Activated effector memory CD4-positive, alpha-beta T cell treated with anti-CD3 and anti-CD28 coated beads, Interleukin-2, amount 50 U/mL, for 16 hours (primary cell): Measurements from ENCODE around the gene TFPI2.
"Not testable (repeated sequence)": the region's sequence is repeated elsewhere in the genome, so short reads cannot be mapped to it uniquely, and the experiment has no call there.

Experiments
- DNase-seq: peaks from one replicate; pipeline ENCODE4 v3.0.0-alpha.2; 2020

TFPI2 gene

GRCh38 chr7:93890464-93891068, at the start of gene TFPI2:
Gene TFPI2 (minus strand): TSS chr7:93890753. CDS start chr7:93890678, 75 bp downstream.
- DNase-seq = no peak

DNA sequence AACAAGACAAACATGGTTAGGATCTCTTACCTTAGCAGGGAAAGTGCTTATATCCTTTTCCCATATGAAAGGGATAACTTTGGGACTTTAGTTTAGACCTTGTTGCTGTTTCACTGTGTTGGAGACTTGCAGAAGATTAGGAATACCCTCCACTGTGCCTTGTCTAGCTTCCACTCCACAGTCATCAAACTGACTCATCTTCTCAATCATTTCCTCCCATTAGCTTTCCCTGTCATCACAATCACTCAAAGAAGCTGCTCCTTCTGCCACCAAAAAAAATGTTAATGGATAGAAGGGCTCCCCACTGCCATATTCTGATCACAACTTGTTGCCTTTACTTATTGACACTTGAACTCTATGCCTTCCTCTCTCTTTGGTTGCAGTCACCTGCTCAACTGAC, 47.7 kb upstream of the TFPI2 start:
- DNase-seq = no peak

- no peak for DNase-seq
Measured at GRCh38 chr7:93937818-93938217, 47.3 kb upstream of the TFPI2 start.

DNA sequence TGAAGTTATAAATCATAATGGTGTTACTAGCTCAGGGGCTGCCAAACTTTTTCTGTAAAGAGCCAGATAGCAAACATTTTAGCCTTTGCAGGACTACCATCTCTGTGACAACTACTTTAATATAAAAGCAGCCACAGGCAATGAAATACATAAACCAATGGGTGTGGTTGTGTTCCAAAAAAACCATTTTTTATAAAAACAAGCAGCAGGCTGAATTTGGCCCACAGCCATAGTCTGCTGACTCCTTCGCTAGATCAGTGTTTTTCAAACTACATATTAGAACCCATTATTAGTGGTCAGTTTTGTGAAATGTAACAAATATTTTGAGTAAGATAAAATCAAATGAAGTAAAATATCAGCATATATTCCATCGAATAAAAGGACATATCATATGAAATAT, 44.5 kb upstream of the TFPI2 start:
- no peak for DNase-seq

DNA sequence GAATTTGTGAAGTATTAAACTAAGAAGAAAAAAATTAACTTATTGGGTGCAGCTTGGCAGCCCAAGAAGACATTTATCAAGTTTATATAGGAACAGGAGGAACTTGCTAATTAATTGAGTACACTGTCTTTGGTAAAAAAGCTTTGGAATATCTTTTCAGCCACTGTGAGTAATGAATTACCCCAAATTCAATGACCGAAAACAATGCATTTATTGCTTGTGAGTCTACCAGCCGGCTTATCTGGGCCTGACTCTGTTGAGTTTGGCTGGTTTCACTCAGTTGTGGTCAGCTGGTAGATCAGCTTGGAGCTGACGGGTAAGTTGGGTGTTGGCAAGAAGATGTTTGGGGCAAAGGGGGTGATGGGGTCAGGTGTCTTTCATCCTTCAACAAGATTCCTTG, 42.6 kb upstream of the TFPI2 start:
- no peak for DNase-seq

DNA sequence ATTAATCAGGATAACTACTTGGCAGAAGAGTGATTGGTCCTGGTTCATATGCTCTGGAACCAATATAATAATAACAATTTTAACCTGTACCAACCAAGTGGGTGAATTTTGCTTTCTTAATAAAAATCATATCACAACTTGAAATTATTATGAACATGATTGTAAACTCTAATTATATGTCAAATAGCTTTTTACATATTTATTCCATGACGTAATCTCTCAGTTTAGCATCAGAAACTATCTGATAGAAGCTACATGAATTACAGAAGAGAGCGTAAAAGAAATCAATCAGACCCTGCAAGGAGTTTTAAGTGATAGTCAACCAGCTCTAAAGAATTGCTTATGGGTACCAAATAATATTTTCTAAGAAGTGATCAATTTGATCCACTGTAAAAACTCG, 41.1 kb upstream of the TFPI2 start:
- no peak for DNase-seq

GRCh38 chr7:93927585-93927984, 37.0 kb upstream of the TFPI2 start:
- no peak for DNase-seq

DNA sequence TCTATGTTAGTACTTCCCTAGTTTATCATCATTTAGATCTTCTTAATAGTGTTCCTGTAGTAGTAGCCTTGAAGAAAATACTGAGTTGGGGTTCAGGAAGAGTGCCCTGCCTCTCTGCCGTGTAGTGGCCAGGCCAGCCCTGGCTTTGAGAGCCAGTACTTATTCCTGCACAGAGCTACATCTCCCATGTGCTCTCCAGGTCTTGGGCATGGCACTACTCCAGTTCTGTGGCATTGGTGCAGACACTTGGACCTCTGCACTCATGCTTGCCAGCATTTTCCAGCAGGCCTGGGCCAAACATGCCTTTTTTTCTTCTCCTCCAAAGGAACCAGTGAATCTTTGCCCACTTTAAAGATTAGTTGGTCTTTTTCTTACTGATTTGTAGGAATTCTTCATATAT, 36.2 kb upstream of the TFPI2 start:
- no peak for DNase-seq

DNA sequence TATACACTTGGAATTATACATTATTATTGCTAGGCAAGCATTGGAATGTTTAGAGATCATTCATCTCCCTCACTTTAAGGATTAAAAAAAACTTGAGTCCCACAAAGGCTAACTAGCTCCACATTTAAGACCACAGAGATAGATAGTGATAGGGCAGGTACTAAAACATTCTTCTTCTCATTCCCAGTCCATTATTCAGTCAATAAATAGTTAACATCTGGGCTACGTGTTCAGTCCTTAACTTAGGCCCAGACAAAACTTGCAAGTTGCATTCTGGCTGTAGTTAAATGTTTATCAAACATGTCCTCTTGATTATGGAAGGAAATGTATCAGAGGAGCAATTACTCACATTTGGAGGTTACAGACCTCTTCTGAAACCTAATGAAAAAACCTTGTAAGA, 33.4 kb upstream of the TFPI2 start:
- no peak for DNase-seq

- no peak for DNase-seq
Measured at GRCh38 chr7:93923296-93923695, 32.7 kb upstream of the TFPI2 start.

- DNase-seq = peak; percentile 62
Measured at GRCh38 chr7:93921607-93922566, 31.3 kb upstream of the TFPI2 start, which contains the start of gene GNG11. Gene GNG11 (plus strand): TSS chr7:93921735. CDS start chr7:93922138, 403 bp downstream.

DNA sequence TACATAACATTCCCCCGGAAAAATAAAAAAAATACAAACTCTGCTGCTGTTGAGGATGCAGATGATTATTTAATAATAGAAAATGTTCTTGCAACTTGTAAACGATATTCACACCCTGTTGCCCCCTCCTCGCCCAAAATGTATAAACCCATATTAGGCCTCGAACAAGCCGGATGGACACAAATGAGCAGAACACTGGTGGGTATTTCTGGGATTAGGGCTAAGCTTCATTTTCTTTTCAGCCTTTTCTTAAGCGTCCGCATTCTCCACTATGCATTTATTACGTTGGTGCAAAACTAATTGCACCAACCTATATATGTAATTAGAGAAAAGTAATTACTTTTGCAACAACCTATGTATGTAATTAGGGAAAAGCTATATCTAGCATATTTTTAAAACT, 30.6 kb upstream of the TFPI2 start:
- no peak for DNase-seq

DNA sequence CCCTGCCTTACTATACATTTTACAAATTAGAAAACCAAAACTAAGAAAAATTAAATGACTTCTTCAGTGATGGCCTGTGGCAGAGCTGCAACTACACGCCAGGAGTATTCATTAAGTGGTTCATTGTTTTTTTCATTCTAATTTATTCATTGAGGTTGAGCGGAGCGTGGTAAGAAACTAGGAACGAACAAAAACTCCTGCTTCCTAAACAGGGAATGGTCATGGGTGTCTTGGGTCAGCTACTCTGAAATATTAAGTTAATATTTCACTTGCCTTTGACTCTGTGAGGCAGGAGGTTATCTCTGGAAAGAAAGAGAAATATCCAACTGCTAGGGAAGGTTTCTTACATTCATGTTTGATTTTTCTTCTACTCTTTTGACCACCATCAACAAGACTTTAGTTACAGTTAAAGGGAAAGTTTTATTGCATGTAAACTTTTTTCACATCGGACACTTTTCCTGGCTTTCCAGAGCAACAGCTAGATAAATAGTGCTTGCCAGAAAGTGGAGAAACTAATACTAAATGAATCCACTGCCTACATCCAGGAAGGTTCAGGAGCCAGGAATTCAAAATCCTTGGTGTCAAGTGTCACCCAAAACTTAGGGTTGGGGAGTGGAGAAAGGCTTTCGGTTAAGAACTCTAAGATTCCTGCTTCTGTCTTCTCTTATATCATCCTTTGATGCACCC, 30.1 kb upstream of the TFPI2 start:
- DNase-seq = no peak

DNA sequence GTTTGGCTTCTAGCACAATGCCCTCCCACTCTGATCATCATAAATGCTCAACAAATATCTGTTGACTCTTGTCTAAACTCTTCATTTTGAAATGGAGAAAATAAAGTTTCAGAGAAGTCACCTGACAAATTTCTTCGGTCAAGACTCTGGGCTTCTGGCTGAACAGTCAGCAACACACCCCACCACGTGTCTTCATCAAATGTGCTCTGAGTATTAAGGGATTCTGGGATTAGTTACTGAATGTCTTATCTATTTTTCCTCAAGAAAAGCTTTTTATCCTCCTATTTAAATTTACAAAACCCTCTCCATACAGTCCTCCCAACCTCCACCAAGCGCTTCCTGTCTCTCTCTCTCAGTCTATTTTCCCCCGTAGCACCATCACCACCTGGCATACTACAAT, 25.8 kb upstream of the TFPI2 start:
- not testable (repeated sequence) for DNase-seq

GRCh38 chr7:93915888-93916287, 25.3 kb upstream of the TFPI2 start:
- DNase-seq = not testable (repeated sequence)

GRCh38 chr7:93915206-93915842, 24.8 kb upstream of the TFPI2 start:
- not testable (repeated sequence) for DNase-seq

DNA sequence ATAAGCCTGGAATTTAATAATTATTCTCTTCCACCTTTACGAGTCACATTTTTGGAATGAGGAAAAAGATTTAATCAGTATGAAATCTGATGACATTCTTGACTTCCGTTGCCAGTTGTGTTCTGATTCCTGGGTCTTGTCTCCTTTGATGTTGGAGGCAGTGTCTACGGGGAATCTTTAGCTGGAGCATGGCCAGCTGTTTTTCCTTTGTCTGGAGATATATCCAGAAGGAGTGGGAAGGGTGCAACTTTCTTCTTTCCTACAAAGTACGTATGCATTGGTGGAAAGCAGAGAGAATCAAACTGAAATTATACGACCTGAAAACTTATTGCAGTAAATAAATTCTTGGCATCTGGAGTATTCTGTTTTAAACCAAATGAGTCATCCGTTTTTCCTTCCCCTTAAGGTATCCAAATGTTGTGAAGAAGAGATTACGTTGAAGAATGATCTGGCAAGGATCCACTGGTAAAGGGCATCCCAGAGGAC, 24.1 kb upstream of the TFPI2 start:
- no peak for DNase-seq

DNA sequence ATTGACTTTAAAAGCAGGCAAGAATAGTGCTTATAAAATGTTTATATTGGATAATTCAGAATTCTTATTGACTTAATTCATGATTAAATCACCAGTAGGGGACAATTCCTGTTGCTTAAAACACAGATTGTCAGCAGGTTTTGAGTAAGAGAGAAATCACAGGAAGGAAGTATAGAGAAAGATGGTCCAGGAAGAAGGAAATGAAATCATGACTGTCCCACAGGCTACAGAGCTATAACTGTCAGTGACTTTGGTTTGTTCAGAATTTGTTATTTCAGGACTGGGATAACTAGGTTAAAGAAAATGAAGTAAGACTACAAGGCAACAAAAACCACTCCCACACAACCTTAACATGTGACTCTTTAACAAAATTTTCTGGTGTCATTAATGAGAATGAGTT, 22.6 kb upstream of the TFPI2 start:
- no peak for DNase-seq

GRCh38 chr7:93911661-93912060, 21.1 kb upstream of the TFPI2 start:
- not testable (repeated sequence) for DNase-seq

- not testable (repeated sequence) for DNase-seq
Measured at GRCh38 chr7:93911242-93911641, 20.7 kb upstream of the TFPI2 start.

DNA sequence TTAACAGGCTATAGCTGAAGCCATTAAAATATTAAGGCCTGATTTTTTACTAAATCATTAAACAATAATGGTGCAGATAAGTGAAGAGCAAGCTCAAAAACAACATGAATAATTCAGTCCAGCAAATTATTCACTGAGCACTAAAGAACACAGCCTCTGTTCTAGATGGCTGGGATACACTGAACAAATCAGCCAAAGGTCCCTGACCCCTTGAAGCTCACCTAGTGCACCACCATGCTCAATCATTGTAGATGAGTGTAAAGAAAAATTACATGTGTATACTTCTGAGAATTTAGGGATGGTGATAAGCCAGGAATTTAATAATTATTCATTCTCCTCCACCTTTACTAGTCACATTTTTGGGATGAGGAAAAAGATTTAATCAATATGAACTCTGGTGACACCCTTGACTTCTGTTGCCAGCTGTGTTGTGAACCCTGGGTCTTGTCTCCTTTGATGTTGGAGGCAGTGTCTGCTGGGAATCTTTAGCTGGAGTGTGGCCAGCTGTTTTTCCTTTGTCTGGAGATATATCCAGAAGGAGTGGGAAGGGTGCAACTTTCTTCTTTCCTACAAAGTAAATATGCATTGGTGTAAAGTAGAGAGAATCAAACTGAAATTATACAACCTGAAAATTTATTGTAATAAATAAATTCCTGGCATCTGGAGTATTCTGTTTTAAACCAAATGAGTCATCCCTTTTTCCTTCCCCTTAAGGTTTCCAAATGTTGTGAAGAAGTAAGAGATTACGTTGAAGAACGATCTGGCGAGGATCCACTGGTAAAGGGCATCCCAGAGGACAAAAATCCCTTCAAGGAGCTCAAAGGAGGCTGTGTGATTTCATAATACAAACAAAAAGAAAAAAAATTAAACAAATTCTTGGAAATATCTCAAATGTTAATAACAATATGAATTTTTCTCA, 19.8 kb upstream of the TFPI2 start:
- DNase-seq = no peak

- DNase-seq = no peak
Measured at GRCh38 chr7:93906267-93906666, 15.7 kb upstream of the TFPI2 start, which contains the start of gene GNGT1. Gene GNGT1 (plus strand): TSS chr7:93906567. CDS start chr7:93906747, 180 bp downstream.
